HepG2 (cell line): ENCODE results near the gene RPL23. TPM values are rescaled to one million over a fixed set of nuclear protein-coding genes. Genes with fewer than 3 reads are reported as not detected.
A peak's percentile ranks its signal among the peaks of the same experiment; 100 is the strongest.

Experiments
- EHMT2 ChIP-seq: fragments of 200-600 bp; sonication (generic); IDR thresholded peaks from 2 replicates; pipeline ENCODE4 v1.7.0; 2017; ENCODE audit warnings: antibody characterized with exemption, low read depth, low read length, borderline replicate concordance
- ETV6 ChIP-seq: sonication (generic); formaldehyde crosslinking; conservative IDR thresholded peaks from 2 replicates; pipeline ENCODE4 v1.4.0; 2020; ENCODE audit warnings: missing genetic modification reagents
- IKZF1 ChIP-seq: fragments of 450-650 bp; IDR thresholded peaks from 2 replicates; pipeline ENCODE4 v1.7.1; 2016
- KMT2A ChIP-seq: sonication (generic); formaldehyde crosslinking; IDR thresholded peaks from 2 replicates; pipeline ENCODE4 v1.4.0; 2020; ENCODE audit warnings: missing genetic modification reagents
- MED13 ChIP-seq: sonication (generic); formaldehyde crosslinking; IDR thresholded peaks from 2 replicates; pipeline ENCODE4 v1.5.0; 2020; ENCODE audit warnings: missing genetic modification reagents
- NR2F2 ChIP-seq: IDR thresholded peaks from 2 replicates; pipeline ENCODE4 v1.6.1; 2012; ENCODE audit warnings: low read depth, inconsistent platforms, borderline replicate concordance
- SAP130 ChIP-seq: IDR thresholded peaks from 2 replicates; pipeline ENCODE4 v1.6.1; 2016; ENCODE audit warnings: low read depth
- SETDB1 ChIP-seq: sonication (generic); formaldehyde crosslinking; IDR thresholded peaks from 2 replicates; pipeline ENCODE4 v1.5.1; 2020; ENCODE audit warnings: missing genetic modification reagents, mild to moderate bottlenecking, borderline replicate concordance
- SOX13 ChIP-seq, 3 experiments: fragments of 450-650 bp in 1 of 3; sonication (generic) in 1 of 3; formaldehyde crosslinking in 1 of 3; IDR thresholded peaks in 2 of 3; conservative IDR thresholded peaks in 1 of 3; 2 replicates each; pipeline versions ENCODE4 v1.5.0 to v1.6.1; 2016 to 2020; ENCODE audit warnings: antibody characterized with exemption in 1 of 3, mild to moderate bottlenecking in 1 of 3, missing compliant biosample characterization in 1 of 3, missing genetic modification reagents in 1 of 3, moderate library complexity in 1 of 3
- SUZ12 ChIP-seq: fragments of 150-350 bp; IDR thresholded peaks from 2 replicates; pipeline ENCODE4 v1.6.1; 2014; ENCODE audit warnings: low read depth, low read length
- ZBTB21 ChIP-seq: sonication (generic); formaldehyde crosslinking; IDR thresholded peaks from 2 replicates; pipeline ENCODE4 v1.4.0; 2020; ENCODE audit warnings: missing genetic modification reagents
- ZFP90 ChIP-seq: sonication (generic); formaldehyde crosslinking; IDR thresholded peaks from 2 replicates; pipeline ENCODE4 v1.8.0; 2022; ENCODE audit warnings: missing genetic modification reagents, mild to moderate bottlenecking, inconsistent platforms, borderline replicate concordance
- ZNF264 ChIP-seq: sonication (generic); formaldehyde crosslinking; IDR thresholded peaks from 2 replicates; pipeline ENCODE4 v1.4.0; 2020; ENCODE audit warnings: missing genetic modification reagents
- ZNF296 ChIP-seq: sonication (generic); formaldehyde crosslinking; conservative IDR thresholded peaks from 2 replicates; pipeline ENCODE4 v1.5.0; 2020; ENCODE audit warnings: mild to moderate bottlenecking, missing genetic modification reagents
- ZNF589 ChIP-seq: sonication (generic); formaldehyde crosslinking; conservative IDR thresholded peaks from 2 replicates; pipeline ENCODE4 v1.8.0; 2022; ENCODE audit warnings: mild to moderate bottlenecking, moderate library complexity, missing genetic modification reagents
- ZNF605 ChIP-seq: sonication (generic); formaldehyde crosslinking; IDR thresholded peaks from 2 replicates; pipeline ENCODE4 v1.8.0; 2022; ENCODE audit warnings: mild to moderate bottlenecking, missing genetic modification reagents
- ZNF709 ChIP-seq: sonication (generic); formaldehyde crosslinking; IDR thresholded peaks from 2 replicates; pipeline ENCODE4 v1.5.0; 2020; ENCODE audit warnings: mild to moderate bottlenecking, missing genetic modification reagents
- ZNF883 ChIP-seq: sonication (generic); formaldehyde crosslinking; IDR thresholded peaks from 2 replicates; pipeline ENCODE4 v1.5.1; 2020; ENCODE audit warnings: mild to moderate bottlenecking, missing genetic modification reagents; ENCODE audit errors: not compliant biosample characterization
- polyA plus RNA-seq, 8 experiments: library from polyadenylated mRNA; depleted of rRNA in 3 of 8; stranded (reverse) in 7 of 8; unstranded in 1 of 8; fragments of >200 nt; fragmentation: Illumina TruSeq in 4 of 8; extraction: Trizol in 4 of 8; gene quantifications; 2 replicates each; pipeline versions ENCODE4 v1.2.1 to v1.2.3, GENCODE V29; 2011 to 2016; ENCODE audit warnings: low read depth in 4 of 8, missing spikeins in 1 of 8, mixed read lengths in 1 of 8; ENCODE audit not compliant: insufficient read depth in 1 of 8
- total RNA-seq, 5 experiments: library from RNA; depleted of rRNA; stranded (reverse); fragments of >200 nt; fragmentation: Illumina TruSeq; extraction: Trizol; gene quantifications; 2 replicates each; pipeline ENCODE4 v1.2.3, GENCODE V29; 2016; ENCODE audit warnings: low read depth in 1 of 5
- TF ChIP-seq, protein P1 (sequence below): sonication (generic); formaldehyde crosslinking; IDR thresholded peaks from 2 replicates; pipeline ENCODE4 v1.5.1; 2020; ENCODE audit warnings: missing genetic modification reagents, mild to moderate bottlenecking, borderline replicate concordance
- TF ChIP-seq, protein P2 (sequence below): sonication (generic); formaldehyde crosslinking; conservative IDR thresholded peaks from 2 replicates; pipeline ENCODE4 v1.4.0; 2020; ENCODE audit warnings: missing genetic modification reagents
- TF ChIP-seq, protein P3 (sequence below): sonication (generic); formaldehyde crosslinking; IDR thresholded peaks from 2 replicates; pipeline ENCODE4 v1.4.0; 2020; ENCODE audit warnings: missing genetic modification reagents
- TF ChIP-seq, protein P4 (sequence below): IDR thresholded peaks from 2 replicates; pipeline ENCODE4 v1.6.1; 2016; ENCODE audit warnings: missing genetic modification reagents, missing compliant biosample characterization
- TF ChIP-seq, protein P5 (sequence below): sonication (generic); formaldehyde crosslinking; IDR thresholded peaks from 2 replicates; pipeline ENCODE4 v1.5.0; 2020; ENCODE audit warnings: mild to moderate bottlenecking, missing genetic modification reagents

RPL23 gene
- total and polyA plus RNA-seq, 2 of the 13 experiments (the other 11 are each of a cell fraction or from before 2014, with no cell fraction given), result 2,790 to 4,860 TPM

DNA sequence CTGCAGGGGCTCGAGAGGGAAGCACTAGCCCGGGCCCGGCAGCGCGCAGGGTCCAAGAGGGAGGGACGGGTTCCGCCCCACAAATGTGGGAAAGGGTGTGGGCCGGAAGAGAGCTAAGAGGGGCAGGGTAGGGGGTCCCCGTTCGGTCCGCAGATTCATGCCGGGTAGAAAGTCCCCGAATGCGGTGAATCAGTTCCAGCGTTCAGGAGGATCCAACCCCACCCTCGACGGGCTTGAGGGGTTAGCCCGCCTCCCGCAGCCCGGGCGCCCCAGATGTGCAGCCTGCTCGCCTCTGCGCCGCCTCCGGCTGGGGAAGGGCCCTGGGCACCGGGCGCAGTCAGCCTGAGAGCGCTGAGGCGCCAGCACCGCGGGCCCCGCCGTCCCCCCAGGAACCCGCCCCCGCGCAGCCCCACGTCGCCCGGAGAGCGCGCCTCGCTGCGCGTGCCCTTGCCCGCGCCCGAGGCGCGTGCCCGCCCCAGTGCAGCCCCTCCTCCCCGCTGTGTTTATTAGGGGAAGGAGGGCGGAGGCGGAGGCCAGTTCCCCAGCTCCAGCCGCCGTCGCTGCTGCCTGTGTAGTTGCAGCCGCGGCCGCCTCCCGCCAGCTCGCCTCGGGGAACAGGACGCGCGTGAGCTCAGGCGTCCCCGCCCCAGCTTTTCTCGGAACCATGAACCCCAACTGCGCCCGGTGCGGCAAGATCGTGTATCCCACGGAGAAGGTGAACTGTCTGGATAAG, 16.2 kb upstream of the RPL23 start, which contains the start of gene LASP1 (continued):
- 0 out of 2 replicates have a peak, but pooled peaks have one; percentile 19 for TF ChIP-seq ZBTB21 (CRISPR knock-in tag)
- no peak; the same call in 1 of the 2 replicates for TF ChIP-seq MED13
- peak; percentile 92 for TF ChIP-seq ZNF883 (CRISPR knock-in tag)
- no peak for TF ChIP-seq SETDB1 (CRISPR knock-in tag)
- peak; percentile 84 for TF ChIP-seq SAP130
- 0 out of 2 replicates have a peak, but pooled peaks have one; percentile 30 for TF ChIP-seq ZNF264 (CRISPR knock-in tag)
- TF ChIP-seq SUZ12, result no peak
- TF ChIP-seq EHMT2, result no peak
- TF ChIP-seq, protein P1, sequence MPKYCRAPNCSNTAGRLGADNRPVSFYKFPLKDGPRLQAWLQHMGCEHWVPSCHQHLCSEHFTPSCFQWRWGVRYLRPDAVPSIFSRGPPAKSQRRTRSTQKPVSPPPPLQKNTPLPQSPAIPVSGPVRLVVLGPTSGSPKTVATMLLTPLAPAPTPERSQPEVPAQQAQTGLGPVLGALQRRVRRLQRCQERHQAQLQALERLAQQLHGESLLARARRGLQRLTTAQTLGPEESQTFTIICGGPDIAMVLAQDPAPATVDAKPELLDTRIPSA (CRISPR knock-in tag), result peak; percentile 78; the same call in 1 of the 2 replicates
- TF ChIP-seq, protein P2, sequence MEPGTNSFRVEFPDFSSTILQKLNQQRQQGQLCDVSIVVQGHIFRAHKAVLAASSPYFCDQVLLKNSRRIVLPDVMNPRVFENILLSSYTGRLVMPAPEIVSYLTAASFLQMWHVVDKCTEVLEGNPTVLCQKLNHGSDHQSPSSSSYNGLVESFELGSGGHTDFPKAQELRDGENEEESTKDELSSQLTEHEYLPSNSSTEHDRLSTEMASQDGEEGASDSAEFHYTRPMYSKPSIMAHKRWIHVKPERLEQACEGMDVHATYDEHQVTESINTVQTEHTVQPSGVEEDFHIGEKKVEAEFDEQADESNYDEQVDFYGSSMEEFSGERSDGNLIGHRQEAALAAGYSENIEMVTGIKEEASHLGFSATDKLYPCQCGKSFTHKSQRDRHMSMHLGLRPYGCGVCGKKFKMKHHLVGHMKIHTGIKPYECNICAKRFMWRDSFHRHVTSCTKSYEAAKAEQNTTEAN (CRISPR knock-in tag), result no peak
- TF ChIP-seq, protein P3, sequence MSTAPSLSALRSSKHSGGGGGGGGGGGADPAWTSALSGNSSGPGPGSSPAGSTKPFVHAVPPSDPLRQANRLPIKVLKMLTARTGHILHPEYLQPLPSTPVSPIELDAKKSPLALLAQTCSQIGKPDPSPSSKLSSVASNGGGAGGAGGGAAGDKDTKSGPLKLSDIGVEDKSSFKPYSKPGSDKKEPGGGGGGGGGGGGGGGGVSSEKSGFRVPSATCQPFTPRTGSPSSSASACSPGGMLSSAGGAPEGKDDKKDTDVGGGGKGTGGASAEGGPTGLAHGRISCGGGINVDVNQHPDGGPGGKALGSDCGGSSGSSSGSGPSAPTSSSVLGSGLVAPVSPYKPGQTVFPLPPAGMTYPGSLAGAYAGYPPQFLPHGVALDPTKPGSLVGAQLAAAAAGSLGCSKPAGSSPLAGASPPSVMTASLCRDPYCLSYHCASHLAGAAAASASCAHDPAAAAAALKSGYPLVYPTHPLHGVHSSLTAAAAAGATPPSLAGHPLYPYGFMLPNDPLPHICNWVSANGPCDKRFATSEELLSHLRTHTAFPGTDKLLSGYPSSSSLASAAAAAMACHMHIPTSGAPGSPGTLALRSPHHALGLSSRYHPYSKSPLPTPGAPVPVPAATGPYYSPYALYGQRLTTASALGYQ (CRISPR knock-in tag), result peak; percentile 23; the same call in 1 of the 2 replicates
- TF ChIP-seq ZNF296, result no peak
- peak; percentile 34; the same call in 1 of the 2 replicates for TF ChIP-seq SOX13 (IDR thresholded peaks at IDR 0.05)
- TF ChIP-seq SOX13 (CRISPR knock-in tag; conservative IDR thresholded peaks at IDR 0.05 in 1 of 2, IDR thresholded peaks at IDR 0.05 in 1 of 2), result peak in 1 of 2 experiments; percentile 11; a peak in 1 of 4 replicates
- TF ChIP-seq, protein P4, sequence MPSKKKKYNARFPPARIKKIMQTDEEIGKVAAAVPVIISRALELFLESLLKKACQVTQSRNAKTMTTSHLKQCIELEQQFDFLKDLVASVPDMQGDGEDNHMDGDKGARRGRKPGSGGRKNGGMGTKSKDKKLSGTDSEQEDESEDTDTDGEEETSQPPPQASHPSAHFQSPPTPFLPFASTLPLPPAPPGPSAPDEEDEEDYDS (CRISPR knock-in tag), result peak; percentile 99
- no peak; the same call in 1 of the 2 replicates for TF ChIP-seq ZNF589
- peak; percentile 22 for TF ChIP-seq KMT2A (CRISPR knock-in tag)
- TF ChIP-seq ZFP90 (CRISPR knock-in tag), result peak; percentile 88
- no peak for TF ChIP-seq ZNF605 (CRISPR knock-in tag)
- TF ChIP-seq NR2F2, result peak; percentile 32; the same call in 1 of the 2 replicates
- TF ChIP-seq ZNF709 (CRISPR knock-in tag), result no peak
- no peak for TF ChIP-seq IKZF1
- TF ChIP-seq ETV6 (CRISPR knock-in tag), result peak; percentile 68
- TF ChIP-seq, protein P5, sequence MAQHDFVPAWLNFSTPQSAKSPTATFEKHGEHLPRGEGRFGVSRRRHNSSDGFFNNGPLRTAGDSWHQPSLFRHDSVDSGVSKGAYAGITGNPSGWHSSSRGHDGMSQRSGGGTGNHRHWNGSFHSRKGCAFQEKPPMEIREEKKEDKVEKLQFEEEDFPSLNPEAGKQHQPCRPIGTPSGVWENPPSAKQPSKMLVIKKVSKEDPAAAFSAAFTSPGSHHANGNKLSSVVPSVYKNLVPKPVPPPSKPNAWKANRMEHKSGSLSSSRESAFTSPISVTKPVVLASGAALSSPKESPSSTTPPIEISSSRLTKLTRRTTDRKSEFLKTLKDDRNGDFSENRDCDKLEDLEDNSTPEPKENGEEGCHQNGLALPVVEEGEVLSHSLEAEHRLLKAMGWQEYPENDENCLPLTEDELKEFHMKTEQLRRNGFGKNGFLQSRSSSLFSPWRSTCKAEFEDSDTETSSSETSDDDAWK, result no peak
